ENCODE results near the gene CH25H. TPM values are rescaled to one million over a fixed set of nuclear protein-coding genes. Genes with fewer than 3 reads are reported as not detected.

The CH25H gene
- polyA plus RNA-seq, 1 donor (not counting 4 experiments of a cell fraction or from before 2014, with no cell fraction given) = 0.37 TPM

DNA sequence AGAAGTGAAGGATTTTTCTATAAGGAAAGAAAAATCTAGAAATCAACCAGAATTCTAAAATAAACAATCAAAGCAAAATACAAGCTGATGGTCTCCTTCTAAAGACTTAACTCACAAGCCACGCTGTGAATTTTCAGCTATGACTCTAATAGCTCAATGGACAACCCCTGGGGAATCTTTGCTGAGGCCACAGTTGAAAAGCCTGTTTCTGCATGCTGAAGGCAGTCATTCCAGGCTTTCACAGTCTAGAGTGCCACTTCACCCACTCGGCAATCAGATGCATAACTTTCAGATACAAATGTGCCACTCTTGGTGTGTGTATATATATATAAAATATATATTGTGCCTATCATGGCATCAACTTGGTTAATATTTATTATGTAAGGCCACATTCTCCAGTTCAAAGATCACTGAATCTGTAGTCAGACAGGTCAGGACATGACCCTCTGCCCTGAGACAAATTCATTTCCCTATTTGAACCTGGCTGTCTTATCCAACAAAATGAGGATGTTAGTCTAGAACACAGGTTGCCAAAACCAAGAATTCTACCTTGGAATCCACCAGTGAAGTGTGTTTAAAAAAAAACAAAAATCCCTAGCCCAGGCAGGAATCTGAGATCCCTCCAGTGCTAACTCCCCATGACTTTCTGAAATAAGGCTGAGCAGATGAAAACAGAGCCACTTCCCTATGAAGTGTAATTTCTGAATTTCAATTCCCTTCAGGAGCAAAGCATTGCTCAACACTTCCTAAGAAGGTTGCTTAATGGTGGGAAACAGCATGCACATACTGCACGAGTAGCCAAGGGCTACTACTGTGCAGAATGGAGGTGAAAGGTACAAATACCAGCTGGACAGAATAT, 34.6 kb upstream of the CH25H start:
- Histone ChIP-seq H3K79me2 (ENCODE audit: control insufficient read depth, insufficient read depth, low read length) (no peaks in the 10 kb centered on the region), H4K20me1 (ENCODE audit: control insufficient read depth, extremely low read depth, insufficient read depth, low read length) (no peaks in the 10 kb centered on the region), H3K36me3 (ENCODE audit: control insufficient read depth in 2 of 2, extremely low read depth in 1 of 2, insufficient read depth in 2 of 2, low read length in 2 of 2) (peaks cover 3 to 14% of the 10 kb centered on the region in 2 experiments), H3K4me3 (ENCODE audit: control insufficient read depth in 2 of 3, extremely low read depth in 1 of 3, insufficient read depth in 2 of 3, low read depth in 1 of 3, low read length in 3 of 3) (peak overlapping the region in 1 of 3 experiments; percentile 1), H3K9me1 (ENCODE audit: control insufficient read depth, extremely low read depth, insufficient read depth, low read length) (no peaks in the 10 kb centered on the region), H3K9me3 (ENCODE audit: control insufficient read depth, low read depth, low read length) (no peaks in the 10 kb centered on the region), H3K27me3 (ENCODE audit: control insufficient read depth, extremely low read depth, insufficient read depth, low read length) (no peaks in the 10 kb centered on the region), H3K4me2 (ENCODE audit: control insufficient read depth, extremely low read depth, insufficient read depth, low read depth, low read length) (peak overlapping the region; percentile 43), H3K4me1 (ENCODE audit: control insufficient read depth, extremely low read depth, insufficient read depth, low read length) (peaks cover 19% of the 10 kb centered on the region), H3K9ac (ENCODE audit: control insufficient read depth, extremely low read depth, insufficient read depth, low read length) (no peak overlapping the region), H3K27ac (ENCODE audit: control insufficient read depth, insufficient read depth, low read length) (peak overlapping the region; percentile 10), H2AFZ (ENCODE audit: control insufficient read depth, low read length) (no peak overlapping the region)
- FAIRE-seq (peak; percentile 52), DNase-seq (ENCODE audit: low read depth, low spot score) (no peak)
- TF ChIP-seq, protein P1, sequence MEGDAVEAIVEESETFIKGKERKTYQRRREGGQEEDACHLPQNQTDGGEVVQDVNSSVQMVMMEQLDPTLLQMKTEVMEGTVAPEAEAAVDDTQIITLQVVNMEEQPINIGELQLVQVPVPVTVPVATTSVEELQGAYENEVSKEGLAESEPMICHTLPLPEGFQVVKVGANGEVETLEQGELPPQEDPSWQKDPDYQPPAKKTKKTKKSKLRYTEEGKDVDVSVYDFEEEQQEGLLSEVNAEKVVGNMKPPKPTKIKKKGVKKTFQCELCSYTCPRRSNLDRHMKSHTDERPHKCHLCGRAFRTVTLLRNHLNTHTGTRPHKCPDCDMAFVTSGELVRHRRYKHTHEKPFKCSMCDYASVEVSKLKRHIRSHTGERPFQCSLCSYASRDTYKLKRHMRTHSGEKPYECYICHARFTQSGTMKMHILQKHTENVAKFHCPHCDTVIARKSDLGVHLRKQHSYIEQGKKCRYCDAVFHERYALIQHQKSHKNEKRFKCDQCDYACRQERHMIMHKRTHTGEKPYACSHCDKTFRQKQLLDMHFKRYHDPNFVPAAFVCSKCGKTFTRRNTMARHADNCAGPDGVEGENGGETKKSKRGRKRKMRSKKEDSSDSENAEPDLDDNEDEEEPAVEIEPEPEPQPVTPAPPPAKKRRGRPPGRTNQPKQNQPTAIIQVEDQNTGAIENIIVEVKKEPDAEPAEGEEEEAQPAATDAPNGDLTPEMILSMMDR (optimal IDR thresholded peaks at IDR 0.05 in 1 of 3, IDR thresholded peaks at IDR 0.05 in 1 of 3, conservative IDR thresholded peaks at IDR 0.05 in 1 of 3; ENCODE audit: extremely low read depth in 1 of 3, insufficient read depth in 2 of 3, low read length in 3 of 3) = no peak
- TF ChIP-seq EZH2 (IDR thresholded peaks at IDR 0.05; ENCODE audit: low read length) = no peak
- dilution Hi-C loops (cut with MboI; ENCODE audit: extremely low pct_ligation_motif_present, low sequenced_read_pairs) = no loop called here

DNA sequence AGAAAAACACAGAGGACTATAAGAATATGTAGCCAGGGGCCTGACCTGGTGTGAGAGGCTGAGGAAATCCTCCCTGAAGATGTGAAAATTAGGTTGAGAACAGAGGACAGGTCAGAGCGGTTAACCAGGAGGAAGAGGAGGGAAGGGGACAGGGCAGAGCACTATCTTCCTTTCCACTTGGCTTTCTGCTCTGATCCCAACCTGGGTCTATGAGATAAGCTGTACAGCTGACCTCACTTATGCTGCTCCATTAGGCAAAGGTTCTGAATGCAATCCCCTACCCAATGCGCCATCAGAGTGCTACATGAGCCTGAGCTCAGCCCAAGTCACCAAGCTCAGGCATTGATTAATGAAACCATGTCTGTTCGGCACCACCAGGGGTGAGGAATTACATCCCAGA, 33.9 kb upstream of the CH25H start:
- Histone ChIP-seq H4K20me1 (ENCODE audit: control insufficient read depth, extremely low read depth, insufficient read depth, low read length) (no peaks in the 10 kb centered on the region), H3K4me2 (ENCODE audit: control insufficient read depth, extremely low read depth, insufficient read depth, low read depth, low read length) (no peak overlapping the region), H3K36me3 (ENCODE audit: control insufficient read depth in 2 of 2, extremely low read depth in 1 of 2, insufficient read depth in 2 of 2, low read length in 2 of 2) (peaks cover 3 to 13% of the 10 kb centered on the region in 2 experiments), H3K27ac (ENCODE audit: control insufficient read depth, insufficient read depth, low read length) (no peak overlapping the region), H3K9ac (ENCODE audit: control insufficient read depth, extremely low read depth, insufficient read depth, low read length) (no peak overlapping the region), H3K27me3 (ENCODE audit: control insufficient read depth, extremely low read depth, insufficient read depth, low read length) (no peaks in the 10 kb centered on the region), H3K9me3 (ENCODE audit: control insufficient read depth, low read depth, low read length) (no peaks in the 10 kb centered on the region), H3K79me2 (ENCODE audit: control insufficient read depth, insufficient read depth, low read length) (no peaks in the 10 kb centered on the region), H3K9me1 (ENCODE audit: control insufficient read depth, extremely low read depth, insufficient read depth, low read length) (no peaks in the 10 kb centered on the region), H3K4me3 (ENCODE audit: control insufficient read depth in 2 of 3, extremely low read depth in 1 of 3, insufficient read depth in 2 of 3, low read depth in 1 of 3, low read length in 3 of 3) (no peak overlapping the region), H3K4me1 (ENCODE audit: control insufficient read depth, extremely low read depth, insufficient read depth, low read length) (peaks cover 19% of the 10 kb centered on the region), H2AFZ (ENCODE audit: control insufficient read depth, low read length) (no peak overlapping the region)
- dilution Hi-C loops (cut with MboI; ENCODE audit: extremely low pct_ligation_motif_present, low sequenced_read_pairs) = no loop called here
- TF ChIP-seq EZH2 (IDR thresholded peaks at IDR 0.05; ENCODE audit: low read length) = no peak
- TF ChIP-seq, protein P1 (optimal IDR thresholded peaks at IDR 0.05 in 1 of 3, IDR thresholded peaks at IDR 0.05 in 1 of 3, conservative IDR thresholded peaks at IDR 0.05 in 1 of 3; ENCODE audit: extremely low read depth in 1 of 3, insufficient read depth in 2 of 3, low read length in 3 of 3) = no peak
- FAIRE-seq = peak; percentile 20
- no peak for DNase-seq (ENCODE audit: low read depth, low spot score)
